Amniotic epithelial cell (primary cell): ENCODE results near the gene MALL.
"Not testable (repeated sequence)": the region's sequence is repeated elsewhere in the genome, so short reads cannot be mapped to it uniquely, and the experiment has no call there.

ENCODE experiments used
- DNase-seq: peaks from one replicate; pipeline ENCODE4 v3.0.0-alpha.2; 2010; ENCODE audit warnings: low read depth

MALL gene

DNA sequence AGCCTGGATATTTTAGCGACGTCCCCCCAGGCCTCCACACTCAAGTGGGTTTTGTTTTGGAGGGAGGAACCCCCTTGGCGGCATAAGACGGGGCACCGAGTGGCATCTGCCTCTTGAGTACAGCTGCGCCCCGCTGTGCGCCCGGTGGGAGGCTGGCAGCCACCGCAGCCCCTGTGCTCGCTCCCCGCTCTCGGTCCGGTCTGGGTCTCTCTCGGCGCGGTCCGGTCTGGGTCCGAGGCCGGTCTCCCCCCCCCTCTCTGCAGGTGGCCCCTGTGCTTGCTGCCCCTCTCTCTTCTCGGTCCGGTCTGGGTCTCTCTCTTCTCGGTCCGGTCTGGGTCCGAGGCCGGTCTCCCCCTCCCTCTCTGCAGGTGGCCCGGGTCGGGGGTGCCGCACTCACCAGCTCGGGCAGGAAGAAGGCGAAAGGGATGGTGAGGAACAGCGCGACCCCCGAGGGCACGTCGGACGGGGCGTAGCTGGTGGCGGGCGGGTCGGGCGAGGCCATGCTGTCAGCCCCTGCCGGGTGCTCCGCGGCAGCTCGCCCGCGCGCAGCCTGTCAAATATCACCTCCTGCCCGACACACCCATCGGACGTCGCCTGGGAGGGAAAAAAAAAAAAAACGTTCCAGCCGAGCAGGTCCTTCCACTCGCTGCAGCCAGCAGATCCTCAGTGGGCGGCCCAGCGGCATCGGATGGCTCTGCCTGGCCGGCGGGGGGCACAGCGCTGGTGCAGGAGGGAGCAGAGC, at the start of gene MALL:
Gene MALL (minus strand): TSS at position 532 of the 742 bp plus-strand sequence. CDS start 30 bp downstream, at position 502.
- no peak for DNase-seq

GRCh38 chr2:110157153-110157793, 41.7 kb upstream of the MALL start:
- DNase-seq = peak; percentile 52

GRCh38 chr2:110154828-110155227, 39.2 kb upstream of the MALL start:
- DNase-seq = not testable (repeated sequence)

DNA sequence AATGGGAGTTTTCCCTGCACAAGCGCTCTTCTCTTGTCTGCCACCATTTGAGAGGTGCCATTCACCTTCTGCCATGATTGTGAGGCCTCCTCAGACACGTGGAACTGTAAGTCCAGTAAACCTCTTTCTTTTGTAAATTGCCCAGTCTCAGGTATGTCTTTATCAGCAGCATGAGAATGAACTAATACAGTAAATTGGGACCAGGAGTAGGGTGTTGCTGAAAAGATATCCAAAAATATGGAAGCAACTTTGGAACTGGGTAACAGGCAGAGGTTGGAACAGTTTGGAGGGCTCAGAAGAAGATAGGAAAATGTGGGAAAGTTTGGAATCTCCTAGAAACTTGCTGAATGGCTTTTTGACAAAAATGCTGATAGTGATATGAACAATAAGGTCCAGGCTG, 38.6 kb upstream of the MALL start:
- DNase-seq = not testable (repeated sequence)

DNA sequence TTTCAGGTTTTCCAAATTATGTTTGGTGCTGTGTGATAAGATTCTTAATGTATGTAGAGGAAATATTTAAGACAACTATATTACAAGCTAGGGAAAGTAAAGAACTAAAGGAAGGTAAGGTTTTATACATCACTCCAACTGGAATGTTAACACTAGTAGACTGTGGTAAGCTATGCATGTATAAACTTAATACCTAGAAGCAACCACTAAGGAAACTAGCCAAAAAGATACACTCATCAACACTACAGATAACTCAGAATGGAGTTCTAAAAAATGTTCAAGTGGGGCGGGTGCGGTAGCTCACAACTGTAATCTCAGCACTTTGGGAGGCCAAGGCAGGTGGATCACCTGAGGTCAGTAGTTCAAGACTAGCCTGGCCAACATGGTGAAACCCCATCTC, 37.8 kb upstream of the MALL start:
- DNase-seq = no peak

DNA sequence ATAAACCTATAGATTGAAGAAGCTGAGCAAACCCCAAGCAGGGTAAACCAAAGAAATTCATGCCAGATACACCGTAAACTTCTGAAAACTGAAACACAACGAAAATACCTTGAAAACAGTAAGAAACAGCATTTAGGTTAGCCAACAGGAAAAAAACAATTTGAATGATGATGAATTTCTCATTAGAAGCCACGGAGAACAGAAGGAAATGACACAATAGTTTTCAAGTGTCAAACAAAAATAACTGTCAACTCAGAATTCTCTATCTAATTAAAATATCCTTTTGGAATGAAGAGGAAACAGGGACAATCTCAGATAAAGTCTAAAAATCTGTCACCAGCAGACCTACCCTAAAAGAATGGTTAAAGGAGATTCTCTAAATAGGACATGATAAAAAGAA, 37.3 kb upstream of the MALL start:
- no peak for DNase-seq

DNA sequence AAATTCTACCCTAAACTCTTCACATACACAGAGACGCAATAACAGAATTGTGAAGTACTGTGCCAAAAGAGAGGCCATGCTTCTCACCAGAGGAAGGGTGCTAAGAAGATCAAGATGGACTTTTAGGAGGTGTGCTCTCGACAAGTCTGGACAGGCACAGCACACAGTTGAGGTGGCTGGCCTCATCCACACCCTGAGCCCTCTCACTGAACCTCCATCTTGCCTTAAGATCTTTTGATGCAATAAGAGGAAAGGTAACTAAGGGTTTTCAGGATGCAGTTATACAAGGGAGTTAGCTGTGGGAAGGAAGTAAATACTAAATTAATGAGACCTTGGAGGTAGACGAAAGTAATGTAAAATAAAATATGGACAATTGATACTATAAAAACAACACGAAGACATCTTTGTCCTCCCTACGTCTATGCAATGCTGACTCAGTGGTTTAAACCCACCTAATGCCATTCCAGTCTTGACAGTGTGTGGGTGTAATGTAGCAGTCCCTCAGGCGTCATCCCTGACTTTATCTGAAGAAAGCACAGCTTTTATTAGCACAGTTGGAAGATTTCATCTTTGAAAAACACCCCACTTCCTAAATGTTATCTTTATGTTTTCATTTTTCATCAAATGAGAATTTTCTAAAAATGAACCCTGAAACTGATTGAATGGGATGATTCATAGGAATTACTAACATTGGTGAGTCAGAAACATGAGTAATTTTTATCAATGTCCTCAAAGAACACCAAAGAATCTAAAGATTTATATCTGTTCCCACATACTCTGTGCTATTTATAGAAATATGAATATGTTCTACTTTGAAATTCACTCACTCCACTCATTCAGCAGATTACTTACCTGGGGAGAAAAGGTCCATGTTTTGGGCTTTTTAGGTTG, 34.0 kb upstream of the MALL start:
- peak; percentile 74 for DNase-seq

DNA sequence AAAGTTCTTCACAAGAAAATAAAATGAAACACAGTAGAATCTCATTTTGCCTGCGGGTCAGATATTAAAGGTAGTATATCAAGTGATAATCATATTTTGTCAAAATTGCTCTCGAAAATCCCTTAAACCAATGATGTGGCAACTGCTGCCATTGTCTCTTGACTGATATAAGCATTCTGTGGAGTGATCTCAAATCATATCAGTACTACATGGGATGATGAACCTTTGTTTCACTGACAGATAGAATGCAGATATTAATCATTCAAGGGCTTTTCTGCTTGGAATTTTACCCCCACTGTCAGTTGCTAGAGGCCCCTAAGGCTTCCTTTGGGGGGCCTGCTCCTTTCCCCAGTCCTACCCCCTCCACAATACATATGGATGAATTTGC, 31.3 kb upstream of the MALL start:
- no peak for DNase-seq

- no peak for DNase-seq
Observed at GRCh38 chr2:110146183-110146944, 30.7 kb upstream of the MALL start.

- DNase-seq = no peak
Observed at GRCh38 chr2:110143982-110144381, 28.4 kb upstream of the MALL start.

GRCh38 chr2:110140401-110140800, 24.8 kb upstream of the MALL start:
- DNase-seq = no peak

- no peak for DNase-seq
Observed at GRCh38 chr2:110134025-110134424, 18.4 kb upstream of the MALL start.

DNA sequence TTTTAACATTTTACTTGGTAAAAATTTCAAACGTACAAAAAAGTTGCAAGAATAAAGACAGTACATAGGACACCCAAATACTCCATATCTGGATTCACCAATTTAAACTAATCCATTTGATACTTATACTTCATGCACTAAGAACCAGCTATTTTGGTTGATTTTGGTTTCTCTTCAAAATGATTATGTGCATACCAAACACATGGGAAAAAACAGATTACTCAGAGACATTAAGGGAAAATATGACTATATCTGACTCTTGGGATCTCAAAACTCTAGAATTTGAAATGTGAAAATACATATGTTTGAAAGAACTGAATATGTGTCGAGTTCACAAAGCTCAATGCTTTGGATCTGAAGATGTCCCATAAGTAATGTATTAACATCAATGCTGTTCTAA, 15.5 kb upstream of the MALL start:
- no peak for DNase-seq

GRCh38 chr2:110130757-110131156, 15.1 kb upstream of the MALL start:
- DNase-seq = no peak

DNA sequence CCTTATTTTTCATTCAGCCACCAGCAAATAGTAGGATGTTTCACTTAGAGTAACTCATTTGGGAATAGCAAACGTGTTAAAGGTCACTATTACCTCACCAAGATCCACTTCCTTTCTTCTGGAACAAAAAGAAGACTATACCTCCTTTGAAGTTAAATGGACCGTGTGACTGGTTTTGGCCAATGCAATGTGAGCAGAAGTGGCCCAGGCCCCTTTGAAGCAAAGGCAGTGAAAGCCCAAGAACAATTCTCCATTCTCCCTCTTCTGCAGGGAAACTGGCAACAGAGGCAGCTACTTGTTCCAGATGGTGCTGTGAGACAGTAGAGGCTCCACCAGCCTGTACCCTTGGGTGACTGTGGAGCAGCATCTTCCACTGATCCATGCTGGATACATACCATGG, 11.3 kb upstream of the MALL start:
- no peak for DNase-seq

GRCh38 chr2:110126086-110126773, 10.6 kb upstream of the MALL start:
- DNase-seq = no peak

DNA sequence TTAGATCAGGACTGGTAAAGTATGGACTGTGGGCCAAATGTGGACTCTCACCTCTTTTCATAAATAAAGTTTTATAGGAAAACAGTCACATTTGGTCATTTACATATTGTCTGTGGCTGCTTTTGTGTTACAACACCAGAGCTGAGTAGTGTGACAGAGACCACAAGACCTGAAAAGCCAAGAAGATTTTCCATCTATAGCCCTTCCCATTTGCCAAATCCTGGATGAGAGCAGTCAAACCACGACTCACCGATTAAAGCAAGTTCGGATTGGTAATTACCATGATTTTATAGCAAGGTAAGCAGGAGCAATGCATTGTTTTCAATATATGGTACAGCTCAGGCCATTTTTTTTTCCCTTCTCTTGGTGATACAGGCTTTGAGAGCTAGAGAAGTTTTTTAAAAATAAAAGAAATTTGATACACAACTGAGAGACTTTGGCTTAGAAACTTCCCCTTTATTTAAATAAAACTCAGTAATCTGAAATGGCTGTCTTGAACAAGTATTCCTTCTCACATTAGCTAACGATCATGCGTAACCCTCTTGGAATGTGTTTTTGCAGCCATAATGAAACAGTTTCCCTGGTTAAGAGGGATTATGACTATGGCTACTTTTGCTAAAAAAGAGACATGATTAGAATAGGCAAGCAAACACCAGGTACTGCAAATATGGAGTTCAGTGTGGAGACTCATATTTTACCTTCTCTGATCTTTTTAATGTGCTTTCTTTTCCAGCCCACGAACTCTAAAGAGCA, 9.5 kb upstream of the MALL start:
- DNase-seq = no peak

DNA sequence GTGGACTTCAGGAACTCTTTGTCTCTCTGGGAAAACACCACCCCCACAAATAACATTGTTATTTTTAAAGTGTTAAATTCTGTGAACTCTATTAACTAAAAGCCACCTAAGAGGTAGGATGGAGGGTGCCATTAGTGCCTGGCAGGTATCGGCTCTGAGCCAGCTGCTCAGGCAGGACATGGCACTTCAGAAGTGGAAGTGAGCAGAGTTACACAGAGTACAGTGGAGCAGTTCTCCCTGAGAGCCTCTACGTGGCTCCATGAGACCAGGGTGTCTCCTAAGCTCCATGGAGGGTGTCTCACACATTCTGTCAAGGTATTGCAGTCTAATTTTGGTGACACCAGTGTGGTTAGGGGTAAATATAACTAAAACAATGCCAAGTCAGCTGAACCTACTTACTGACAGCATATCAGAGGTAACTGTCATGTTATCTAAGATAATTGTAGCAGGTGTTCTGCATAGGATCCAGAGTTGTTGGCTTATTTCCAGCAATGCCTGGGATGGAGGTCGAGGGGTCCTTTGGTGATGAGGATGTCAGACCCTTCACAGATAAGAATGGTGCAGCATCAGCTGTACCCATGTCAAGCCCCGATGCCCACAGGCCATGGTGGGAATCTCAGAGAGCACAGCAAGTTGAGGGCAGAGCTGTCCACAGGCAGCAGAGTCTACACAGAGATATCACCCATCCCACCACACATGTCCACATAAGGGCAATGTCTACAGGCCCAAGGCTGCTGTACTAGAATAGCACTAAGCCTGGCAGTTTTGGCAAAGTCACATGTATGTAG, 8.6 kb upstream of the MALL start:
- no peak for DNase-seq

DNA sequence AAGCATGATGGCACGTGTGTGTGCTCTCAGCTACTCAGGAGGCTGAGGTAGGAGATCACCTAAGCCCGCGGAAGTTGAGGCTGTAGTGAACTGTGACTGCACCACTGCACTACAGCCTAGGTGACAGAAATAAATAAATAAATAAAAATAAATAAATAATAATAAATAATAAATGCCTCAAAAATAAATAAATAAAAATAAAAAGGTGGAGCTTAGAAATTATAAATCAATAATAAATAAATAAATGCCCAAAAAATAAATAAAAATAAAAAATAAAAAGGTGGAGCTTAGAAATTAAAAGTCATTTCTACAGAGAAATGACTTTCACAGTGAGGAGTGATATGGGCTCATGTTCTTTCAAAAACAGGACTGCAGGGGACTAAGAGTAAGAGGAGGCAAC, 6.0 kb upstream of the MALL start:
- no peak for DNase-seq

DNA sequence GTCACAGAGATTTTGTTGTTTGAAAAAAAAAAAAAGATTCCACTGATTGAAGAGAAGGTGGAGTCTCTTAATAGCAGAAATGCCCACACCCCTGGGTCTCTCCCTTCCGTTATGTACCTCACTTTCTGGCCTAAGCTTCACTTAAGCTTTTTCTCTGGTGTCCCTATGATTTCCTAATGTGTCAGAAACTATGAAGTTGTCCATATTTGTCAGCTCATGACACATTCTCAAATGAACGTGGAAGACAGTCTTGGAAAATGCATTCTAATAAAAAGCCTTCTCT, 5.4 kb upstream of the MALL start:
- DNase-seq = no peak
